Mucosa of descending colon (tissue), 3 donors: Measurements from ENCODE around the gene PACRG. TPM values are rescaled to one million over a fixed set of nuclear protein-coding genes. Genes with fewer than 3 reads are reported as not detected.

Experiments used
- ATAC-seq: fragments of 200-7000 bp; cut with Tn5 transposase; one replicate; pipeline ENCODE4 v1.9.1; 2020; ENCODE audit warnings: mild to moderate bottlenecking, moderate library complexity
- DNase-seq, 3 donors: peaks; one replicate each; pipeline ENCODE4 v3.0.0-alpha.2; 2020
- H3K36me3 ChIP-seq: fragments of 200-600 bp; one replicate; pipeline ENCODE4 v1.8.0; 2021; ENCODE audit warnings: low read depth, mild to moderate bottlenecking
- H3K4me1 ChIP-seq: fragments of 200-600 bp; one replicate; pipeline ENCODE4 v1.8.0; 2021; ENCODE audit warnings: low read depth, mild to moderate bottlenecking
- H3K4me3 ChIP-seq: fragments of 200-600 bp; one replicate; pipeline ENCODE4 v1.8.0; 2021; ENCODE audit warnings: mild to moderate bottlenecking
- H3K9me3 ChIP-seq: fragments of 200-600 bp; one replicate; pipeline ENCODE4 v1.8.0; 2021; ENCODE audit warnings: mild to moderate bottlenecking
- CTCF ChIP-seq: fragments of 200-600 bp; IDR thresholded peaks from one replicate; pipeline ENCODE4 v1.8.0; 2022; ENCODE audit warnings: antibody characterized with exemption, mild to moderate bottlenecking
- intact Hi-C, 2 donors: fragments of 100-400 bp; cut with DNase I in 1 of 2; cut with micrococcal nuclease in 1 of 2; formaldehyde crosslinking; loops; one replicate each; pipeline versions ENCODE4 v1.11.0 to v1.11.1; 2022; cut with DNase I, micrococcal nuclease
- total RNA-seq, 3 donors: library from RNA; stranded (reverse); fragmentation: NEBNext Ultra II Directional in 2 of 3; extraction: Animal tissue kit (Norgen Biotek cat#: 25700) in 2 of 3; gene quantifications; one replicate each; pipeline versions ENCODE4 v1.2.1 to v1.2.4, GENCODE V29; 2021 to 2023
- donor health status: DM: no; HTN: no; CAD: no; lungs with moderate emphysema.
- donor health status: DM: no; HTN: no; CAD: no.
- donor health status: DM: no; HTN: yes; CAD: no.

PACRG gene
- total RNA-seq, 3 donors from 2014 or later: 1.1 to 1.5 (median 1.3) TPM

GRCh38 chr6:162690158-162690557, 37.6 kb upstream of the PACRG start:
- DNase-seq (no peak), ATAC-seq (no peak)
- no peaks in the 10 kb centered on the region for H3K9me3 ChIP-seq
- intact Hi-C loops: no loop called here
- TF ChIP-seq CTCF: no peak
- H3K4me3 ChIP-seq: no peak overlapping the region
- H3K4me1 ChIP-seq: no peaks in the 10 kb centered on the region
- H3K36me3 ChIP-seq: no peaks in the 10 kb centered on the region

GRCh38 chr6:162697872-162698403, 29.8 kb upstream of the PACRG start:
- no peaks in the 10 kb centered on the region for H3K36me3 ChIP-seq
- intact Hi-C loops: no loop called here
- TF ChIP-seq CTCF: no peak
- DNase-seq (no peak), ATAC-seq (no peak)
- no peaks in the 10 kb centered on the region for H3K9me3 ChIP-seq
- no peaks in the 10 kb centered on the region for H3K4me1 ChIP-seq
- H3K4me3 ChIP-seq: no peak overlapping the region

DNA sequence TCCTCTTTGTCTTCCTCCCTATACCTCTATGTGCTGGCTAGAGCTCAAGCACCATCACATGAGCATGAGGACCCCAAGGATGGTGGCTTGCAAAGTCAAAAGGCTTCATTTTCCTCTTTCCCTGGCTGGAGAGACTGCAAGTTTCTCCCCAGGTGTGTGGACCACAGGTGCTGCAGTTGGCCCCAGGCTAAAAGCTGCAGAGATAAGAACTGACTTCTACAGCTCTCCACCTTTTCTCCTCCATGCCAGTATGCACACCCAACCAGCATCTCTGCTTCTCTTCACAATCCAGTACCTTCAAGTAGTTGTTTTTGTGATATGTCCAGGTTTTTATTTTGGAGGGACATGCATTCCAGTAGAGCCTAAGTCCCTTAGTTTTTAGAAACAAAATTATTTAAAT, 29.3 kb upstream of the PACRG start:
- Histone ChIP-seq H3K9me3 (no peaks in the 10 kb centered on the region), H3K4me1 (no peaks in the 10 kb centered on the region), H3K4me3 (no peak overlapping the region), H3K36me3 (no peaks in the 10 kb centered on the region)
- ATAC-seq (no peak), DNase-seq (no peak)
- TF ChIP-seq CTCF: no peak
- intact Hi-C loops: no loop called here

DNA sequence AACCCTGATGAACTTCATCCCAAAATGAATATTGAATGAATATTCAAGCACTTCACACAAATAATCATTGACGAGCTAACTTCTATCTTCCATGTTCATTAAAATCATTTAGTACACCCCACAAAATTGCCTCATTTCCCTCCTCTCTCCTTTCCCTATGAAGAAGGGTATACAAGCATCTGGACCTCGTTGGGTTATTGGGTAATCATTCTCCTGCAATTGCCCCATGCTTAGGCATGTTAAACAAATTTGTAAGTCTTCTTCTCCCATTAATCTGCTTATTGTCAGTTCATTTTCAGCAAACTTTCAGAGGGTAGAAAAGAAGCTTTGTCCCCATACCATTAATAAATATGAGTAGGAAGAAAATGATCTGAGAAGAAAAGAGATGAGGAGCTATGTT, 27.8 kb upstream of the PACRG start:
- no peaks in the 10 kb centered on the region for H3K36me3 ChIP-seq
- no peak overlapping the region for H3K4me3 ChIP-seq
- no peak for TF ChIP-seq CTCF
- no peaks in the 10 kb centered on the region for H3K4me1 ChIP-seq
- DNase-seq (no peak), ATAC-seq (no peak)
- no peaks in the 10 kb centered on the region for H3K9me3 ChIP-seq
- intact Hi-C loops: no loop called here

GRCh38 chr6:162700966-162701365, 26.8 kb upstream of the PACRG start:
- no peak for TF ChIP-seq CTCF
- Histone ChIP-seq H3K4me3 (no peak overlapping the region), H3K4me1 (no peaks in the 10 kb centered on the region), H3K9me3 (no peaks in the 10 kb centered on the region), H3K36me3 (no peaks in the 10 kb centered on the region)
- ATAC-seq (no peak), DNase-seq (no peak)
- intact Hi-C loops: no loop called here

GRCh38 chr6:162701551-162701950, 26.2 kb upstream of the PACRG start:
- ATAC-seq (no peak), DNase-seq (no peak)
- no peak for TF ChIP-seq CTCF
- intact Hi-C loops: no loop called here
- Histone ChIP-seq H3K4me1 (no peaks in the 10 kb centered on the region), H3K4me3 (no peak overlapping the region), H3K9me3 (no peaks in the 10 kb centered on the region), H3K36me3 (no peaks in the 10 kb centered on the region)
